Gastrocnemius medialis (tissue), 4 donors: ENCODE data around the gene FAM135A. TPM values are rescaled to one million over a fixed set of nuclear protein-coding genes. Genes with fewer than 3 reads are reported as not detected.
A peak's percentile ranks its signal among the peaks of the same experiment; 100 is the strongest.

Experiments
- ATAC-seq, 2 donors: fragments of 150-250 bp; one replicate each; pipeline ENCODE4 v1.9.1; 2016
- DNase-seq, 2 donors: peaks; one replicate each; pipeline ENCODE4 v3.0.0-alpha.2; 2019
- H3K27ac ChIP-seq, 4 donors: fragments of 200-600 bp; sonication (generic); 1 replicate in 1 of 4; 2 replicates in 3 of 4; pipeline ENCODE4 v1.5.1; 2016 to 2018; ENCODE audit warnings: mild to moderate bottlenecking in 2 of 4, moderate library complexity in 1 of 4
- H3K27me3 ChIP-seq, 3 donors: fragments of 200-600 bp; sonication (generic) in 2 of 3; 1 replicate in 1 of 3; 2 replicates in 2 of 3; pipeline versions ENCODE4 v1.5.1 to v1.6.0; 2016 to 2019; ENCODE audit warnings: mild to moderate bottlenecking in 1 of 3, moderate library complexity in 1 of 3
- H3K36me3 ChIP-seq, 2 donors: fragments of 200-600 bp; sonication (generic) in 1 of 2; one replicate each; pipeline ENCODE4 v1.5.1; 2017 to 2018
- H3K4me1 ChIP-seq, 2 donors: fragments of 200-600 bp; sonication (generic) in 1 of 2; one replicate each; pipeline ENCODE4 v1.5.1; 2016 to 2017; ENCODE audit warnings: mild to moderate bottlenecking in 2 of 2
- H3K4me3 ChIP-seq, 4 donors: fragments of 200-600 bp; sonication (generic) in 3 of 4; 1 replicate in 1 of 4; 2 replicates in 3 of 4; pipeline ENCODE4 v1.5.1; 2016 to 2019; ENCODE audit warnings: mild to moderate bottlenecking in 2 of 4
- H3K9me3 ChIP-seq, 3 donors: fragments of 200-600 bp; sonication (generic) in 2 of 3; 1 replicate in 1 of 3; 2 replicates in 2 of 3; pipeline ENCODE4 v1.5.1; 2016 to 2019
- CTCF ChIP-seq, 5 experiments: fragments of 450-650 bp in 3 of 5; fragments of 200-600 bp in 2 of 5; sonication (generic) in 2 of 5; IDR thresholded peaks in 4 of 5; conservative IDR thresholded peaks in 1 of 5; 1 replicate in 4 of 5; 2 replicates in 1 of 5; pipeline ENCODE4 v1.5.1; 2016 to 2019; ENCODE audit warnings: antibody characterized with exemption in 5 of 5, mild to moderate bottlenecking in 3 of 5, moderate library complexity in 3 of 5
- POLR2A ChIP-seq, 2 donors: fragments of 450-650 bp; IDR thresholded peaks; one replicate each; pipeline ENCODE4 v1.6.1; 2017; ENCODE audit warnings: antibody characterized with exemption in 2 of 2, mild to moderate bottlenecking in 2 of 2, moderate library complexity in 2 of 2
- in situ Hi-C, 4 donors: fragments of 200-750 bp; cut with MboI; loops; one replicate each; pipeline versions ENCODE4 v1.15.0 to v1.8.0; 2017; ENCODE audit warnings: low sequenced_read_pairs in 4 of 4
- intact Hi-C: fragments of 100-400 bp; cut with DNase I; formaldehyde crosslinking; loops from one replicate; pipeline ENCODE4 v1.15.1; 2023; ENCODE audit warnings: low total_unique reads
- total RNA-seq, 4 donors: library from RNA; depleted of rRNA; stranded (reverse); fragments of >200 nt; gene quantifications; one replicate each; pipeline versions ENCODE4 v1.1.0 to v1.2.3, GENCODE V29; 2016

FAM135A gene
- 10 to 100 TPM in 3 of 4 donors, 1 to 10 TPM in 1; 9.3 to 18.4 (median 12.9) TPM for total RNA-seq

DNA sequence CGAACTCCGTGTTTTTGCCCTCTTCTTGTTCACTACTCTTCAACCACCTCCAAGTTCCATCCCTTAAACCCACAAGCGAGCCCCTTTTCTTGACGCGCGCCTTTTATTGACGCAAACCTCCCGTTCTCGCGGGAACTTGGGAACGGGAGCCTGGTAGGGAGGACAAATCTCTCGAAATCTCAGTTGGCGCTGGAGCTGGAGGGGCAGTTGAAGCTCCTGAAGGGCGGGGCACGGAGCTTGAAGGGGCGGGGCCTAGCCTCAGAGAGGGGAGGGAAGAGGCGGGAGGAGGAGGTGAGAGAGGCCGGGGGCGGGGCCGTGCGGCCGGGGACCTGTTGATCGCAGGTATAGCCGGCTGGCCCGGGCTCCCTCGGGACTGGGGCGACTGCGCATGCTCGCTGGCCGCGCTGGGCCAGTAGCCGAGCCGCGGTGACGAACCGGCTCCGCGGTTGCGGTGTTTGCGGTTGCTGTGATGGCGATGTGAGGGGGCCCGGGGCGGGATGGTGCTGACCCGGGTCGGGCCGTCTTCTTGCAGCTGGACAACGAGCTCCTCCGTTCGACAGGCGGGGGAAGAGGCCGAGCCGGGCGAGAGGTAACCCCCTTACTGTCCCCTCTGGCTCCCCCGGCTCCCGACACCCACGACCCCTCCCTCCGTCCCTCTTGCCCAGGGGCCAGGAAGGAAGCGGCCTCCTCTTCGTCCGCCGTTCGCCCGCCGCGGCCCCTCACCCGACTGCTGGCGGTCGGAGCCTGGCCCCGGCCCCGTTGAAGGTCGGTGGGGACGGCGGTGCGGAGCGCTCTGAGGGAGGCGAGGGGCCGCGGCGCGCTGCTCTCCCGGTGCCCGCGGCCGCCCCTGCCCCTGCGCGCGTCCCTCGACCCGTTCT is at the start of gene FAM135A:
Gene FAM135A (plus strand): TSS at position 395 of the 878 bp plus-strand sequence. CDS start 14,835 bp downstream, outside the sequence.
- Histone ChIP-seq H3K4me3 (peak within 1 kb of the TSS; percentile 79 to 93 (median 91)), H3K27me3 (no peaks in the 10 kb centered on the region), H3K27ac (peak within 1 kb of the TSS; percentile 80 to 86 (median 84)), H3K9me3 (no peaks in the 10 kb centered on the region), H3K4me1 (peaks cover 14 to 15% of the 10 kb centered on the region in 2 donors), H3K36me3 (peaks cover 0 to under 1% of the 10 kb centered on the region in 2 donors)
- ATAC-seq (peak; percentile 95 to 98), DNase-seq (peak; percentile 91 to 97)
- intact Hi-C loops (loop anchor here (1.0 to 5.0 kb wide), 2 partner anchors 154 to 255 kb away; partner anchors contain the start of gene SDHAF4), in situ Hi-C loops (no loop called here)
- TF ChIP-seq POLR2A (IDR thresholded peaks at IDR 0.05) (peak; percentile 58 to 63), CTCF (IDR thresholded peaks at IDR 0.05 in 4 of 5, conservative IDR thresholded peaks at IDR 0.05 in 1 of 5) (no peak)

DNA sequence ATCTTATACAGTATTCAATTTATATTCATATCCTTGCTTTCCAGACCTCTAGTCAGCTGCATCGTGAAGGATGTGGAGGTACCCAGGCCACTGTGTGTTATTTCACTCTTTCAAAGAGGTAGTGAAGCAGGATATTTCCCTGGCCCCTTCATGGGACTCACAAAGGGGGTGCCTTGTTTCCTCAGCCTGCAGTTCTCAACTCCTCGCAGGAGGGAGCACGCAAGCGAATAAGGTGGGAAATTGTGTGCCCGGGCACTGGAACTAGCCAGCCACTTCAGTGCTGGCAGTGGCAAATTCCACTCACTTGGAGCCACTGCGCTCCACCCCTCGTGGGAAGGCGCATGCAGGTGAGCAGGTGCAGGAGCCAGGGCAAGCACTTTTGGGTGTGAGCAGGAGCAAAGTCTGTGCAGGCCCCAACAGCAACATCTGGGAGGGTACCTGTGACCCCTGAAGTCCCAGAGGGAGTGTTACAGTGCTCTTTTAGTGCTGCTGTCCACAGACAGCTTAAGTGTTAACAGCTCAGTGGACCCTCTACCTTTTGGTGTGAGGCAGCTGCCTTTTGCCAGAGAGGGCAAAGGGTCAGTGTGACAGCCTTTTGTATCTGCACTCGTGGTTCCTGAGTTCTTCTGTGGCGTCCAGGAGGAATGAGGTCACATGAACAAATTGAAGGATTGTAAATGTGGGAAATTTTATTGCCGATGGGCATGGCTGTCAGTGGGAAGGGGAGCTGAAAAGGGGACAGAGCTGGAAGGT is 49.4 kb upstream of the FAM135A start:
- Histone ChIP-seq H3K9me3 (no peaks in the 10 kb centered on the region), H3K4me1 (no peaks in the 10 kb centered on the region), H3K27me3 (no peaks in the 10 kb centered on the region), H3K36me3 (no peaks in the 10 kb centered on the region), H3K27ac (no peak overlapping the region), H3K4me3 (no peak overlapping the region)
- ATAC-seq = no peak
- no peak for DNase-seq
- intact Hi-C loops = no loop called here
- in situ Hi-C loops = no loop called here
- TF ChIP-seq POLR2A (IDR thresholded peaks at IDR 0.05) (no peak), CTCF (IDR thresholded peaks at IDR 0.05 in 4 of 5, conservative IDR thresholded peaks at IDR 0.05 in 1 of 5) (no peak)

DNA sequence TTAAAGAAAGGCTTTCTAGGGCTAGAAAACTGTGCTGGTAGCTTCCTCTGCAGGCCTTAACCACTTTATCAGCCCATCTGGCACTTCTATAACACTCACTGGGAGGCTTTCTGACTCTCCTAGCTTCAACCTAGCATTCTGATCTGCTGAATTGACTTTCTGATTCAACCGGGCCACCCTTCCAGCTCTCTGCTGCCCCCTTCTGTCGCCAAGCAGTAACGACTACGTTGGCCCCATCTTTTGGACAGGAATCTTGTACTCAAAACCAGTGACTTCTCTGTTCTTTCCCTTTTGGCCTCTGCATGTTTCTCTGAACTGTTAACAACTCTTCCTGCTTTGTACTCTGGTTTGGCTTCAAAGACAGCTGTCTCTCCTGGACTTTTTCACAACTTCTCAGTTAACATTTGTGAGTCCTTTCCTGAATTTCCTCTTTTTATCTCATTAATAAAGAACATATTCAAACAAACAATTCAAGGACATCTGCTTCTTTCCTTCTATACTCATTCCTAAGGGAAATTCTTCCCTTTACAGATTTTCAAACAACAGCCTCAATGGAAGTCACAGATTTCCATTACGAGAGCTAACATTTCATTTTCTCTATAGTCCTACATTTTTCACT is 43.9 kb upstream of the FAM135A start:
- intact Hi-C loops = loop anchor here (1.0 to 5.0 kb wide), 2 partner anchors 57 to 148 kb away; no protein-coding TSS in a partner anchor
- in situ Hi-C loops = no loop called here
- peak; percentile 42 to 65 for ATAC-seq

More for the DNA sequence above, 43.9 kb upstream of the FAM135A start:
- H3K36me3 ChIP-seq = no peaks in the 10 kb centered on the region
- no peaks in the 10 kb centered on the region for H3K4me1 ChIP-seq
- DNase-seq = peak; percentile 7 to 36
- no peak for TF ChIP-seq POLR2A (IDR thresholded peaks at IDR 0.05)
- TF ChIP-seq CTCF (IDR thresholded peaks at IDR 0.05 in 4 of 5, conservative IDR thresholded peaks at IDR 0.05 in 1 of 5) = peak; percentile 38 to 87 (median 64)
- no peaks in the 10 kb centered on the region for H3K27me3 ChIP-seq
- no peak overlapping the region for H3K4me3 ChIP-seq
- H3K9me3 ChIP-seq = no peaks in the 10 kb centered on the region
- H3K27ac ChIP-seq = no peak overlapping the region
